Left lung (tissue), 10 donors: ENCODE data around the gene KCNF1. TPM values are rescaled to one million over a fixed set of nuclear protein-coding genes. Genes with fewer than 3 reads are reported as not detected.
A peak's percentile ranks its signal among the peaks of the same experiment; 100 is the strongest.

Experiments used
- ATAC-seq: fragments of 200-7000 bp; cut with Tn5 transposase; one replicate; pipeline ENCODE4 v1.9.1; 2020; ENCODE audit warnings: moderate library complexity
- DNase-seq, 4 donors: peaks; one replicate each; pipeline ENCODE4 v3.0.0-alpha.2; 2013 to 2020
- H3K27ac ChIP-seq, 2 donors: fragments of 200-600 bp; sonication (generic) in 1 of 2; one replicate each; pipeline versions ENCODE4 v1.5.0 to v1.8.0; 2020 to 2021
- H3K27me3 ChIP-seq, 2 donors: fragments of 200-600 bp; sonication (generic) in 1 of 2; one replicate each; pipeline versions ENCODE4 v1.5.0 to v1.8.0; 2020 to 2021
- H3K36me3 ChIP-seq, 2 donors: fragments of 200-600 bp; sonication (generic) in 1 of 2; one replicate each; pipeline versions ENCODE4 v1.5.0 to v1.8.0; 2020 to 2021
- H3K4me1 ChIP-seq, 2 donors: fragments of 200-600 bp; one replicate each; pipeline ENCODE4 v1.8.0; 2021
- H3K4me3 ChIP-seq, 2 donors: fragments of 200-600 bp; sonication (generic) in 1 of 2; one replicate each; pipeline versions ENCODE4 v1.5.0 to v1.8.0; 2020 to 2021; ENCODE audit warnings: mild to moderate bottlenecking in 1 of 2
- H3K9me3 ChIP-seq, 2 donors: fragments of 200-600 bp; sonication (generic) in 1 of 2; one replicate each; pipeline versions ENCODE4 v1.5.0 to v1.8.0; 2020 to 2021
- CTCF ChIP-seq, 2 donors: fragments of 200-600 bp; sonication (generic) in 1 of 2; IDR thresholded peaks; one replicate each; pipeline versions ENCODE4 v1.5.0 to v1.8.0; 2021; ENCODE audit warnings: antibody characterized with exemption in 2 of 2
- intact Hi-C, 2 donors: fragments of 100-400 bp; cut with DNase I; formaldehyde crosslinking; loops; one replicate each; pipeline versions ENCODE4 v1.11.2 to v1.14.2; 2022
- polyA plus RNA-seq, 6 donors: library from polyadenylated mRNA; unstranded; fragments of 120-200 nt; gene quantifications; one replicate each; pipeline ENCODE4 v1.2.1, GENCODE V29; 2013; ENCODE audit not compliant: insufficient read length in 6 of 6
- total RNA-seq, 2 donors: library from RNA; stranded (reverse); fragmentation: NEBNext Ultra II Directional; extraction: Animal tissue kit (Norgen Biotek cat#: 25700); gene quantifications; one replicate each; pipeline ENCODE4 v1.2.1, GENCODE V29; 2021
- donor health status: DM: no; HTN: yes; CAD: no.
- donor health status: DM: no; HTN: no; CAD: no.

Gene KCNF1
- total and polyA plus RNA-seq, 8 donors = 0.98 to 2.5 (median 1.8) TPM; not detected in 2

DNA sequence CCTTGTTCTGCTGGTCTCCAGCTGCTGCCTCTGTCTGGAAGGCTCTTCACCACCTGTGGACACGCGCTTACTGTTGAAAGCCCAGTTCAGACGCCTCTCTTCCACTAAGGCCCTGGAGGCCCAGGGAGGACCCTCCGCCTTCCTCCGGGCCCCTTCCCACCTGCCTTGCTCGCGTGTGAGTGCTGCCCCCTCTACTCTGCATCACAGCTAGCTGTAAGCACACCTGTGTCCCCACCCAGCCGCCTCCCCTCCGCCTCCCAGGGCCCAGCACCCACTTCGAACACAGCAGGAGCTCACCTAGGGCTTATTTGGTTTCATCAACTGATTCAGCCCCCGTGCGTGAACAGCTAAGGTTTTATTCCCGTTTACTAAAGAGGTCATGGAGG, 49.7 kb downstream of the KCNF1 start:
- intact Hi-C loops = no loop called here
- H3K27ac ChIP-seq = no peak overlapping the region
- peaks cover 0 to 32% of the 10 kb centered on the region in 2 donors for H3K27me3 ChIP-seq
- no peak for ATAC-seq
- no peak overlapping the region for H3K4me3 ChIP-seq
- DNase-seq = peak in 1 of 4 donors; percentile 62
- H3K4me1 ChIP-seq = no peaks in the 10 kb centered on the region
- no peaks in the 10 kb centered on the region for H3K9me3 ChIP-seq
- TF ChIP-seq CTCF (IDR thresholded peaks at IDR 0.05) = no peak
- H3K36me3 ChIP-seq = no peaks in the 10 kb centered on the region

GRCh38 chr2:10962004-10962403, 50.3 kb downstream of the KCNF1 start:
- intact Hi-C loops = no loop called here
- ATAC-seq (no peak), DNase-seq (peak in 1 of 4 donors; percentile 47)
- no peak overlapping the region for H3K27ac ChIP-seq
- no peaks in the 10 kb centered on the region for H3K9me3 ChIP-seq
- no peaks in the 10 kb centered on the region for H3K4me1 ChIP-seq
- TF ChIP-seq CTCF (IDR thresholded peaks at IDR 0.05) = no peak
- no peak overlapping the region for H3K4me3 ChIP-seq
- no peaks in the 10 kb centered on the region for H3K36me3 ChIP-seq
- peaks cover 0 to 36% of the 10 kb centered on the region in 2 donors for H3K27me3 ChIP-seq

GRCh38 chr2:10963155-10963554, 51.4 kb downstream of the KCNF1 start:
- no peak for TF ChIP-seq CTCF (IDR thresholded peaks at IDR 0.05)
- Histone ChIP-seq H3K27me3 (peaks cover 0 to 28% of the 10 kb centered on the region in 2 donors), H3K27ac (no peak overlapping the region), H3K4me1 (no peaks in the 10 kb centered on the region), H3K36me3 (no peaks in the 10 kb centered on the region), H3K4me3 (no peak overlapping the region), H3K9me3 (no peaks in the 10 kb centered on the region)
- peak in 1 of 4 donors; percentile 4 for DNase-seq
- no peak for ATAC-seq
- intact Hi-C loops = no loop called here

Other genes starting within 250 kb of the KCNF1 start
- 10 to 100 TPM; 16.9 to 23.3 TPM for gene NOL10, start 222.0 kb upstream of the KCNF1 start, total RNA-seq
- 10 to 100 TPM; 23.5 to 28.7 (median 25.1) TPM for gene NOL10, start 222.0 kb upstream of the KCNF1 start, polyA plus RNA-seq
- under 1 TPM; 0.10 to 0.17 TPM for gene ATP6V1C2, start 190.3 kb upstream of the KCNF1 start, total RNA-seq
- 1 to 10 TPM; 2.2 to 4.0 (median 3.0) TPM for gene ATP6V1C2, start 190.3 kb upstream of the KCNF1 start, polyA plus RNA-seq
- 100 to 1,000 TPM; 239 to 341 TPM for gene PDIA6, start 99.1 kb upstream of the KCNF1 start, total RNA-seq
- 100 to 1,000 TPM; 254 to 299 (median 277) TPM for gene PDIA6, start 99.1 kb upstream of the KCNF1 start, polyA plus RNA-seq
- 10 to 100 TPM; 22.2 to 28.0 TPM for gene SLC66A3, start 243.5 kb downstream of the KCNF1 start, total RNA-seq
- gene SLC66A3, start 243.5 kb downstream of the KCNF1 start, polyA plus RNA-seq = 10 to 100 TPM; 20.8 to 30.4 (median 27.5) TPM